ENCODE results near the gene SAC3D1.
"Not testable (repeated sequence)": the region's sequence is repeated elsewhere in the genome, so short reads cannot be mapped to it uniquely, and the experiment has no call there.

Gene SAC3D1

DNA sequence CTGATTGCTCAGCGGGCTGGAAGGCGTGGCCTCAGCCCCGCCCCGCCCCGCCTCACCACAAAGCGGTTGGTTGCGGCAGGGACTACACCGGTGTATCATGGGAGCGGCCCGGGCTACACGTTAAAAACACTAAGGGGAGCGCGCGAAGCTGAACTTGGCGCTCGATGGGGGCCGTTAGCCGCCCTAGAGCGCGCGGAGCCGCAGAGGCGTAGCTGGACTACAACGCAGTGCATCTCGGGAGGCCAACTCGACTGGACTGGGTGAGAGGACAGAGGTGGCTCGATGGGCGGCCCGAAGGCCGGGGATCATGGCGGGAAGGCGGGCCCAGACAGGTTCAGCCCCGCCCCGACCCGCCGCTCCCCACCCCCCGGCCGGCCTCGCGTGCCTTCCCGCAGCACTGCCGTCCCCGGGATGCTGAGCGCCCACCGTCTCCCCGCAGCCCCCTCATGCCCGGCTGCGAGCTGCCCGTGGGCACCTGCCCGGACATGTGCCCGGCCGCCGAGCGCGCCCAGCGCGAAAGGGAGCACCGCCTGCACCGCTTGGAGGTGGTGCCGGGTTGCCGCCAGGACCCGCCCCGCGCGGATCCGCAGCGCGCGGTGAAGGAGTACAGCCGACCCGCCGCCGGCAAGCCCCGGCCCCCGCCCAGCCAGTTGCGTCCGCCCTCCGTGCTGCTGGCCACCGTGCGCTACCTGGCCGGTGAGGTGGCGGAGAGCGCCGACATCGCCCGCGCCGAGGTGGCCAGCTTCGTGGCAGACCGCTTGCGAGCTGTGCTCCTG lies at the start of gene SAC3D1:
TSS of gene SAC3D1 (plus strand) at position 364 of the 776 bp plus-strand sequence. CDS start at position 447, 83 bp downstream.
- DNase-seq: peak; percentile 96 to 98

- DNase-seq: no peak
Measured at GRCh38 chr11:64994318-64994717, 46.7 kb upstream of the SAC3D1 start.

DNA sequence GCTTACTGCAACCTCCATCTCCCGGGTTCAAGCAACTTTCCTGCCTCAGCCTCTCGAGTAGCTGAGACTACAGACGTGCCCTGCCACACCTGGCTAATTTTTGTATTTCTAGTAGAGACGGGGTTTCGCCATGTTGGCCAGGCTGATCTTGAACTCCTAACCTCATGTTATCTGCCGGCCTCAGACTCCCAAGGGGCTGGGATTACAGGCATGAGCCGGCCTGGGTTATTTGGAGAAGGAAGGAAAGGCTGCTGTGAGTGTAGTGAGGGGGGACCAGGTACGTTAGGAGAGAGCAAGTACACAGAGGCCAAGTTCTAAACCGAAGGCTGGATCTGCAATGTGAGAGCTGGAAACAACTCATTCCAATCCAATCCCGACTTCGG lies 44.7 kb upstream of the SAC3D1 start:
- DNase-seq: no peak

GRCh38 chr11:64996710-64997380 lies 44.2 kb upstream of the SAC3D1 start, which contains the start of gene BATF2:
Gene BATF2 (minus strand): TSS chr11:64996971. CDS start chr11:64996914, 57 bp downstream.
- DNase-seq: peak; percentile 82 to 85

DNA sequence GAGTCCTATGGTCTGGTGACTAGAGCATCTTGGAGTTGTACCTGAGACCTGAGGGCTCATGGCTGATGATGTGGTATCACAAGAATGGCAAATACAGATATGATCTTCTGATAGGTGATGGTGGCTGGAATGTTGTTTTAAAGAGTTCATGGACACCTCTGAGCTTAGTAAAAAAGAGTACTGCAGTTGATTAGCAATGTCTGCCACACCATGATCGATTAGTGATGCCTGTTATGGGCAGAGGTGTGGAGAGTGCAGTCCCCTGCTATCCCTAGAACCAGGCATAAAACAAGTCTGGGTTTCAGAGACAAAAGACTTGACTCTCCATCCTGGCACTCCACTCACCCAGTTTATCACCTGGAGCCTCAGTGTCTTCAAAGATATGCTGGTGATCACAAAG lies 42.9 kb upstream of the SAC3D1 start:
- DNase-seq: no peak

DNA sequence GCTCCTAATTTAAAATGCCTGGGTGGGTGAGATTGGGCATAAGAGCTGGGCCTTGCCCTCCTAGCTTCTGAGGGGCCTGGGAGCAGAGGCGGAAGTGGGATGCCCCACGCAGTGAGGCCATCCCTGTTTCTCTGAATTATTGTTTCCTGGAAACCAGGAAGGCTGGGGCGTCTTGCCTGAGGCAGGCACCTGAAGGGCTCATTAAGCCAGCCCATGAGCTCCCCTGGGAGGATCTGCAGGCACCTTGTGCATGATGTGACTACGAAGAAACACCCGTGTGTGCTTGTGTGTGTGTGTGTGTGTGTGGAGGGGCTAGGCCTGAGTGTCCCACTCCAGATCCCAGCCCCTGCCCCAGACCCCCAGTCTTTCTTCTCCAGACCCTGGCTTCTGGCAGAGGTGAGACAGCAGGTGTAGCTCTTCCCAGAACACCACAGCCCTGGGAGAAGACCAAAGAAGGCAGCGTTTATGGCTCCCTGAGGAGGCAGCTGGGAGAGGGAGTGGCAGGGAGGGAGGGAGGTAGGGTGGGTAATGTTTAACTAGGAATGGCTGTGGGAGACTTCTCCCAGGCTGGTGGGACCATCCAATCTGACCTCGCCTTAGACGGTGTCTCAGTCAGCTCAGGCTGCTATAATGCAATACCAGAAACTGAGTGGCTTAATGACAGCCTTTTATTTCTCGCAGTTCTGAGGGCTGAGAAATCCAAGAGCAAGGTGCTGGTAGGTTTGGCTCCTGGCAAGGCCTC lies 42.1 kb upstream of the SAC3D1 start:
- no peak for DNase-seq

DNA sequence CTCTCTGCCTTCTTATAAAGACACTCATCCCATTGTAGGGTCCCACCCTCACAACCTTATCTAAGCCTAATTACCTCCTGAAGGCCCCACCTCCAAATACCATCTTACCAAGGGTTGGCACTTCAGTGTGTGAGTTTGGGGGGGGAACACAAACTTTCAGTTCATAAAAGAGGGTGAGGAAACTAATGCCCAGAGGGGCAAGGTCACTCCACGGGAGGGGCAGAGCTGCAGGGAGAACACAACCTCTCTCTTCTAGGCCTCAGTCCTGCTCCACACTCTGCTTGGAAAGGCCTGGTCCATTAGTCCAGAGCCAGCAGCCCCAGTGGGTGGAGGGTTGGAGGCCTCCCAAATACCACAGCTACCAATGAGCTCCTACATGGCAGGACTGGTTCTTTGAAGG lies 41.5 kb upstream of the SAC3D1 start:
- no peak for DNase-seq

DNA sequence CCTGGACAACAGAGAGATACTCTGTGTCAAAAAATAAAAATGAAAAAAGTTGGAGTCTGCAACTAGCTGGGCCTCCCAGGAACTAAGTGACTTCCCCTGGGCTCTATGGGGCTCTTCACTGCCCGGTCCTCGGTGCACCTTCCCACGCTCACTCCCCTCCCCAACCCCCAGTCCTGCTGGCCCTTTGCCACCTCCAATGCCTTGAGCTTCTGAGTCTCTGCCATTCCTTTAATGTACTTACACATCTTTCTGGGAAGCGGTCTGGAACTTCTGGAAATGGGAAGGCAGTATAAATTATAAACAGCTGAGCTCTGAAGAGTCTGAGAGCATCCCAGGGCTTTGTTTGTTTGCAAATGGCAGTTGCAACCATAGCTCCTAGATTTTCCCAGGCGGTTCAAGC lies 38.3 kb upstream of the SAC3D1 start:
- DNase-seq: no peak

GRCh38 chr11:65003282-65003681 lies 37.7 kb upstream of the SAC3D1 start:
- no peak for DNase-seq

- DNase-seq: not testable (repeated sequence)
Measured at GRCh38 chr11:65003968-65004367, 37.0 kb upstream of the SAC3D1 start.

DNA sequence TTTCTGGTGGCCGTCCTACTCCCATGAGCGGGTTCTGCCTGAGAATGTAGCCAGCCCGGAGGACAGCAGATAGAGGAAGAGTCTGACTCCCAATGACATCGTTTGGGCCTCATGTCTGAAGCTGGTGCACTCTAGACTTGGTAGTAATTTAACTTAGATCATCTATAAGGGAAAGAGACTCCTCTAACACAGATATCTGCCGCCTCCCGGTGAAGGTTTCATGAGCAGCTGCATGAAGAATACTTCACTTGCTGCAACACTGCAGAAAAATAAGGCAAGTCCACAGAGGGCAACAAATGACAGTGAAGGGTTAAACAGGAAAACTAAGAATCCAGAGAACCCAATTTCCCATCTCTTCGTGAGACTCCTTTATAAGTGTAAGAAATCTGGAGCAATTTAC lies 33.0 kb upstream of the SAC3D1 start:
- DNase-seq: no peak

GRCh38 chr11:65008873-65009272 lies 32.1 kb upstream of the SAC3D1 start:
- DNase-seq: no peak

GRCh38 chr11:65013130-65013887 lies 27.7 kb upstream of the SAC3D1 start:
- DNase-seq: peak; percentile 48 to 76

GRCh38 chr11:65013888-65014725 lies 26.9 kb upstream of the SAC3D1 start, which contains the start of gene ARL2:
Gene ARL2 (plus strand): TSS chr11:65014160. CDS start chr11:65014208, 48 bp downstream.
- DNase-seq: peak; percentile 77 to 88

- no peak for DNase-seq
Measured at GRCh38 chr11:65014726-65015227, 26.2 kb upstream of the SAC3D1 start.

DNA sequence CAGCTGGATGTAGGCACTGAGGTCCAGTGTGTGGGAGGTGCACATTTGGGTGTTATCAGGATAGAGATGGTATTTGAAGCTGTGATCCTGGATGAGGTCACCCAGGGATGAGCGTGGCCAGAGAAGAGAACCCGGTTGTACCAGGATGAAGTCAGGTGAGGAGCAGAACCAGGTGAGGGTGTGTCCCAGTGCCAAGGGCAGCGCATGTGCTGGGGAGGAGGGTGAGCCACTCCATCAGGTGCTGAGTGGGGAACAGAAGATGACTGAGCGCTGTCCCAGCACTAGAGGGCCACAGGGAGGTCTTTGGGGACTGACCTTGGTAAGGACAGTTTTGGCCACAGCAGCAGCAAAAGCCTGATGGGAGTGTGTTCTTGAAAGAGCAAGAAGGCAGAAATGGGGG lies 24.3 kb upstream of the SAC3D1 start:
- DNase-seq: no peak

- DNase-seq: no peak
Measured at GRCh38 chr11:65017937-65018336, 23.1 kb upstream of the SAC3D1 start.

- no peak for DNase-seq
Measured at GRCh38 chr11:65019824-65020223, 21.2 kb upstream of the SAC3D1 start.

DNA sequence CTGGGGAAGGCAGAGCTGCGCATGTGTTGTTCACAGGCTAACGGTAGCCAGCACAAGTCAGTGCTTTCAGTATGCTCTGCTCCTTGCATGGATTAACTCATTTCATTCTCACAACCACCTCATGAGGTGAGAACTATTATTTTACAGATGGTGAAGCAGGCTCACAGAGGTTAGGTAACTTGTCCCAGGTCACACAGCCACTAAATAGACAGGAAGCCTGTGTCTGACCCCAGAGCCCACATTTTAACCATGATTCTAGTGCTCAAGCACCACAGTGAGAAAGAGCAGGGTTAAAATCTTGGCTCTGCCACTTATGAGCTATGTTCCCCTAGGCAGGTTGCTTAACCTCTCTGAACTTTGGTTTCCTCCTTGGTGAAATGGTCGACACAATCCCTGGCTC lies 20.0 kb upstream of the SAC3D1 start:
- DNase-seq: no peak

DNA sequence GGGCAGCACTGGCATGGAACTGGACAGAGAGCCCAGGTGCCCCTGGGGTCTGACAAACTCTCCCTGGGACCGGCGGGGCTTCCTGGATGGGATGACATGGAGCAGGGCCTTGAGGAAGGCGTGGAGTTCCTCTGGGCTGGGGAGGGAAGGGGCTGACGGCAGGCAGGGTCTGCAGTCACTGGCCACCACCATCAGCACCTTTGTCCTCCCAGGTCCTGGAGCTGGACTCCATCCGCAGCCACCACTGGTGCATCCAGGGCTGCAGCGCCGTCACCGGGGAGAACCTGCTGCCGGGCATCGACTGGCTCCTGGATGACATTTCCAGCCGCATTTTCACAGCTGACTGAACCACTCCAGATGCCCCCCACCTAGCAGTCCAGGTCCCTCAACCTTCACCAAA lies 19.5 kb upstream of the SAC3D1 start:
- no peak for DNase-seq

DNA sequence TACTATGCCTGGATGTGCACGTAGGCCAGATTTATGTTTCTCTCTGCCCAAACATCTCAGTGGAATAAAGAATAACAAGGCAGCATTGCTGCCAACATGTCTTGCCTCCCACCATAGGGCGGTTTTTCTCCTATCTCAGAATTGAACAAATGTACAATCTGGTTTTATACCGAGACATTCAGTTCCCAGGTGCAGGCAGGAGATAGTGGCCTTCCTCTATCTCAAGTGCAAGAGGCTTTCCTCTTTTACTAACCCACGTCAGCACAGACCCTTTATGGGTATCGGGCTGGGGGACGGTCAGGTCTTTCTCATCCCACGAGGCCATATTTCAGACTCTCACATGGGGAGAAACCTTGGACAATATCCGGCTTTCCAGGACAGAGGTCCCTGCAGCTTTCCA lies 17.5 kb upstream of the SAC3D1 start:
- DNase-seq: not testable (repeated sequence)

- DNase-seq: no peak
Measured at GRCh38 chr11:65026810-65027209, 14.2 kb upstream of the SAC3D1 start.
